Mucosa of descending colon (tissue), 3 donors: Measurements from ENCODE around the gene HOXB13. TPM values are rescaled to one million over a fixed set of nuclear protein-coding genes. Genes with fewer than 3 reads are reported as not detected.

Source experiments
- ATAC-seq: fragments of 200-7000 bp; cut with Tn5 transposase; one replicate; pipeline ENCODE4 v1.9.1; 2020; ENCODE audit warnings: mild to moderate bottlenecking, moderate library complexity
- DNase-seq, 3 donors: peaks; one replicate each; pipeline ENCODE4 v3.0.0-alpha.2; 2020
- H3K36me3 ChIP-seq: fragments of 200-600 bp; one replicate; pipeline ENCODE4 v1.8.0; 2021; ENCODE audit warnings: low read depth, mild to moderate bottlenecking
- H3K4me1 ChIP-seq: fragments of 200-600 bp; one replicate; pipeline ENCODE4 v1.8.0; 2021; ENCODE audit warnings: low read depth, mild to moderate bottlenecking
- H3K4me3 ChIP-seq: fragments of 200-600 bp; one replicate; pipeline ENCODE4 v1.8.0; 2021; ENCODE audit warnings: mild to moderate bottlenecking
- H3K9me3 ChIP-seq: fragments of 200-600 bp; one replicate; pipeline ENCODE4 v1.8.0; 2021; ENCODE audit warnings: mild to moderate bottlenecking
- intact Hi-C, 2 donors: fragments of 100-400 bp; cut with DNase I in 1 of 2; cut with micrococcal nuclease in 1 of 2; formaldehyde crosslinking; loops; one replicate each; pipeline versions ENCODE4 v1.11.0 to v1.11.1; 2022; cut with DNase I, micrococcal nuclease
- total RNA-seq, 3 donors: library from RNA; stranded (reverse); fragmentation: NEBNext Ultra II Directional in 2 of 3; extraction: Animal tissue kit (Norgen Biotek cat#: 25700) in 2 of 3; gene quantifications; one replicate each; pipeline versions ENCODE4 v1.2.1 to v1.2.4, GENCODE V29; 2021 to 2023
- TF ChIP-seq, protein P1 (sequence below): fragments of 200-600 bp; IDR thresholded peaks from one replicate; pipeline ENCODE4 v1.8.0; 2022; ENCODE audit warnings: antibody characterized with exemption, mild to moderate bottlenecking
- donor health status: DM: no; HTN: no; CAD: no; lungs with moderate emphysema.
- donor health status: DM: no; HTN: no; CAD: no.
- donor health status: DM: no; HTN: yes; CAD: no.

The HOXB13 gene
- total RNA-seq, 3 donors from 2014 or later = 12.2 to 65.4 (median 48.2) TPM

DNA sequence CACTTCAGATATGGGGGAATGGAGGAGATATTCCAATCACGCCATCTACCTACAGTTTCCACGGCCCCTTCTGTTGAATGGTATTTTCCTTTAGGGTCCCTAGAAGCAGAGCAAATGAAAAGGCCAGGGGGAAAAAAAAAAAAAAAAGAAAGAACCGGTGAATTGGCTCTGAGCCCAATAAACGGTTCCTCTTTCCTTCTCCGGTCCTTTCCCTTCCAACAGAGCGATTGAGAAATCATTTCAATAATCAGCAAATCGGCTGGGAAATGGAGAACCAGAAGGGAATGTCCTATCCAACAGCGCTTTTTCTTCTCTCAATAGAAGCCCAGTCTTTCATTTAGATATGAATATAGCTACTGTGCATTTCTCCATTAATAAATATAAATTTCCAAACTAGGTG, 26.8 kb upstream of the HOXB13 start:
- no peak for DNase-seq
- H3K4me3 ChIP-seq = no peak overlapping the region
- no peak for ATAC-seq
- no peaks in the 10 kb centered on the region for H3K36me3 ChIP-seq
- H3K4me1 ChIP-seq = peaks cover 7% of the 10 kb centered on the region
- intact Hi-C loops = no loop called here
- TF ChIP-seq, protein P1, sequence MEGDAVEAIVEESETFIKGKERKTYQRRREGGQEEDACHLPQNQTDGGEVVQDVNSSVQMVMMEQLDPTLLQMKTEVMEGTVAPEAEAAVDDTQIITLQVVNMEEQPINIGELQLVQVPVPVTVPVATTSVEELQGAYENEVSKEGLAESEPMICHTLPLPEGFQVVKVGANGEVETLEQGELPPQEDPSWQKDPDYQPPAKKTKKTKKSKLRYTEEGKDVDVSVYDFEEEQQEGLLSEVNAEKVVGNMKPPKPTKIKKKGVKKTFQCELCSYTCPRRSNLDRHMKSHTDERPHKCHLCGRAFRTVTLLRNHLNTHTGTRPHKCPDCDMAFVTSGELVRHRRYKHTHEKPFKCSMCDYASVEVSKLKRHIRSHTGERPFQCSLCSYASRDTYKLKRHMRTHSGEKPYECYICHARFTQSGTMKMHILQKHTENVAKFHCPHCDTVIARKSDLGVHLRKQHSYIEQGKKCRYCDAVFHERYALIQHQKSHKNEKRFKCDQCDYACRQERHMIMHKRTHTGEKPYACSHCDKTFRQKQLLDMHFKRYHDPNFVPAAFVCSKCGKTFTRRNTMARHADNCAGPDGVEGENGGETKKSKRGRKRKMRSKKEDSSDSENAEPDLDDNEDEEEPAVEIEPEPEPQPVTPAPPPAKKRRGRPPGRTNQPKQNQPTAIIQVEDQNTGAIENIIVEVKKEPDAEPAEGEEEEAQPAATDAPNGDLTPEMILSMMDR = no peak
- H3K9me3 ChIP-seq = no peaks in the 10 kb centered on the region

DNA sequence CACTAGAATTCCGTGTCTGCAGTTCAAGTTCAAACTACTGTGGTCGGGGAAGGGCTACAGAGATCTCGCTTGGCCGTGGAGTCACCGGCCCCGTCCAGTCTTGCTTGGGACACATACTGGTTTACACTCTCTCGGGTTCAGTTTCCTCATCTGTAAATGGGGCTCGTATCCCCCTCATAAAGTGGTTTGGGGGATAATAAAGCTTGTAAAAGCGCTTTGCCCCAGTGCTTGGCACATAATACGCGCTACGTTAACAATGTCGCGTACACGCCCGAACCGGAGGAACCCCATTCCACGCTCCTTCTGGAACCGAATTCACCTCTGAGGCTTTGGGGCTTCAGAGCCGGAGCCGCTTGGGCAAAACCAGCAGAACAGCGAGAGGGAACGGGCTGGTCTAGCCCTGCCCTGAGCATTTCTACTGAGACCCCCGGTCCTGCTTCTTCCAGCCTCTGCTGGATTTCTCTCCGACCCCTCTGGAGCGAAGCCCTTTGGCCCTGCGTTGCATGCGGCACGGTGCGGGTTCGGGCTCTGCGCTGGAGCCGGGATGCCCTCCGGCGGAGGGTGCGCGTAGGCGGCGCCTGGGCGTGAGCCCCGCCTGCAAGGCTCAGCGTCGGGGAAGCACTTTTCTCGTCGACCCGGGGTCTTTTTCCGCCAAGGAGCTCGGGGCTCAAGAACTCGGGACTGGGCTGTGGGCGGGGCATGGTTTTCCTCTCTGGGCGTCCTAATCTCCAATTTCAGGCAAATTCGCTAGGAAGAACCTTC, 26.1 kb upstream of the HOXB13 start:
- H3K9me3 ChIP-seq = no peaks in the 10 kb centered on the region
- peaks cover 4% of the 10 kb centered on the region for H3K4me1 ChIP-seq
- H3K36me3 ChIP-seq = no peaks in the 10 kb centered on the region
- H3K4me3 ChIP-seq = no peak overlapping the region
- TF ChIP-seq, protein P1 = no peak
- ATAC-seq (no peak), DNase-seq (no peak)
- intact Hi-C loops = no loop called here

- no peak for DNase-seq
- TF ChIP-seq, protein P1 = no peak
- intact Hi-C loops = no loop called here
- Histone ChIP-seq H3K9me3 (no peaks in the 10 kb centered on the region), H3K4me3 (no peak overlapping the region), H3K4me1 (peaks cover 4% of the 10 kb centered on the region), H3K36me3 (no peaks in the 10 kb centered on the region)
- no peak for ATAC-seq
Observed at GRCh38 chr17:48753794-48754499, 25.4 kb upstream of the HOXB13 start.

DNA sequence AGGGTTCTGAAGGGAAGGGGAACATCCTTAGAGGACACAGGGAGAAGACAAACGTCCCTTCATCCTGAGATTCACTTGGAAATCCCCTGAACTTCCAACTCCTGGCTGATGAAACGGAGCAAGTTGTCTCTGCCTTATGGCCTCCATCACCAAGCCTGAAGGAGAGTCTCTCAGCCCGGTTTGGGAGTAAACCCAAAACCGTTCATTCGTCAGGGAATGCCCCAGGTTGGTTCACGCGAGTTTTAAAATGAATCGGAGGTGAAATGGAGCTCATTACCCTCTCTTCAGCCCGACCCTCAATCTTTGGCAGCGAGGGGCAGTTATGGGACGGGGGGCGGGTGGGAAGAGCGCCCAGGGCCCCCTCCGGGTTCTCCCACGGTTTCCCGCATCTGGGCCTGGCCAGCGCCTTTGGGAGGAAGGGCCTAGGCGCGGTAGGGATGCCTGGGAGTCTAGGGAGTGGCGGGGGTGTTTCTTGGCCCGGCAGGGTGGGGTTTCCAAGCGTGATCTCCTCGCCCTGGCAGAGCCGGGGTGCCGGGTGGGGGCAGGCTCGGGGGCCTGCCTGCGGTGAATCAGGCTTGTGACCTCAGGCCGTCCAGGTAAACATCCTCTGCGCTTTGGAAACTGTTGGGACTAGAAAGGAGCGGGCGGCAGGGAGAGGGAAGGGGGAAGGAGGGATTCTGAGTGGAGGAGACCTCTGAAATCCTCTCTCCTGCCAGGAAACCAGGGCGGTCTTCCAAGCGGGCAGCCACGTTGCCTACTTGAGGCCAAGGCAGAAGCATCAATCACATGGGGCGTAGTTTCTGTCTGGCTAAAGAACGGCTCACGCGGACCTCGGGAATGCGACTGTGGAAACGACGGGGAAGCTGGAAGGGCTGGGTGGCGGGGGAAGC, 24.1 kb upstream of the HOXB13 start:
- Histone ChIP-seq H3K4me3 (no peak overlapping the region), H3K36me3 (no peaks in the 10 kb centered on the region), H3K9me3 (no peaks in the 10 kb centered on the region), H3K4me1 (peaks cover 4% of the 10 kb centered on the region)
- DNase-seq (no peak), ATAC-seq (no peak)
- intact Hi-C loops = no loop called here
- TF ChIP-seq, protein P1 = no peak

DNA sequence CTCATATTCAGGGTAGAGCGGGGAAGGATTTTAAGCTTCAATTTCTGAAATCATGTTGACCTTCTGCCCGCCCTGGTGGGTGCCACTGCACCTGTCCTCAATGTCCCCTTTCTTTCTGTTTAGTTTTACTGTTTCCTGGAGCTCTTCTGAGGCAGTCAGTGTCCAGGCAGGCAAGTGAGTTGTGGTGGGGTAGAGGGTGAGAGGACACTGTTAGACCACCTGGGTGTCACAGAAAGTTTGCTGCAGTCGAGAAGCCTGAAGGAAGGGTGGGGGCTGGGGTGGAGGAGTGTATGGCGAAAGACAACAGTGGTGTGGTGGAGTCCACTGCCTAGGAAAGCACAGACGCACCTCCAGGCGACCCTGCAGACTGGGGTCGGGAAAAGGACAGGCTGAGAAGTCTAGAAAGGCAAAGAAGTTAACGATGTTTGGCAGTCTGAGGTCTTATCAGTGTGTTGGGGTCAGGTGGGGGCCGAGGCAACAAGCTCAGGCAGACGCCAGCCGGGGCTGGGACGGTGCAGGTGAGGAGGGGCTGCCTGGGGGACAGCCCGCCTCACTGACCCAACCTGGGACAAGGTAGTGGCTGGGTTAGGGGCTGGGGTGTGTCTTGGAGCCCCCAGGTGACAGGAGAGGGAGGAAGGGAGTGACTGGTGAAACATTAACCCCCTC, 23.3 kb upstream of the HOXB13 start:
- intact Hi-C loops = no loop called here
- TF ChIP-seq, protein P1 = no peak
- ATAC-seq = no peak
- DNase-seq = no peak
- Histone ChIP-seq H3K4me1 (peaks cover 4% of the 10 kb centered on the region), H3K9me3 (no peaks in the 10 kb centered on the region), H3K36me3 (no peaks in the 10 kb centered on the region), H3K4me3 (no peak overlapping the region)
